OCI-LY7 (cell line): ENCODE data around the gene LCMT1. TPM values are rescaled to one million over a fixed set of nuclear protein-coding genes. Genes with fewer than 3 reads are reported as not detected.

ENCODE experiments used
- BruUV-seq: library from RNA; stranded (reverse); fragments of 400-500 nt; replicated peaks from 2 replicates; lab custom pipeline; 2021; lab: Mats Ljungman, UMichigan
- CTCF ChIA-PET: fragments of 300-600 bp; sonication (Branson Sonifier 250); formaldehyde crosslinking; loops from one replicate; lab custom pipeline; 2022; ENCODE audit warnings: antibody characterized with exemption; ENCODE audit not compliant: unreplicated experiment; lab: Charles Lee
- POLR2A ChIA-PET: fragments of 300-600 bp; sonication (Branson Sonifier 250); formaldehyde crosslinking; loops from one replicate; lab custom pipeline; 2022; ENCODE audit warnings: antibody characterized with exemption; lab: Charles Lee
- DNase-seq: peaks from one replicate; pipeline ENCODE4 v3.0.0-alpha.2; 2015; ENCODE audit warnings: low spot score
- H2AFZ ChIP-seq: fragments of 200-600 bp; sonication (generic), shearing (Covaris generic); 2 replicates; pipeline ENCODE4 v1.6.1; 2014; ENCODE audit warnings: mild to moderate bottlenecking, antibody characterized with exemption, low read length, moderate library complexity
- H3K27ac ChIP-seq: fragments of 200-600 bp; sonication (generic); 2 replicates; pipeline ENCODE4 v1.5.1; 2014; ENCODE audit warnings: mixed run types, low read depth, mild to moderate bottlenecking, moderate library complexity, low read length, inconsistent platforms; ENCODE audit not compliant: poor library complexity, severe bottlenecking
- H3K36me3 ChIP-seq: fragments of 200-600 bp; sonication (generic); 2 replicates; pipeline ENCODE4 v1.6.1; 2014; ENCODE audit warnings: mild to moderate bottlenecking, antibody characterized with exemption, low read length, moderate library complexity, mixed read lengths; ENCODE audit not compliant: insufficient read depth
- H3K4me1 ChIP-seq: fragments of 200-600 bp; sonication (generic); 2 replicates; pipeline ENCODE4 v1.5.1; 2014; ENCODE audit warnings: mild to moderate bottlenecking, low read length; ENCODE audit not compliant: insufficient read depth, poor library complexity, severe bottlenecking
- H3K4me2 ChIP-seq: fragments of 200-600 bp; sonication (generic); 2 replicates; pipeline ENCODE4 v1.6.1; 2014; ENCODE audit warnings: mild to moderate bottlenecking, low read length
- H3K4me3 ChIP-seq: fragments of 200-600 bp; sonication (generic); 2 replicates; pipeline ENCODE4 v1.5.1; 2014; ENCODE audit warnings: mild to moderate bottlenecking, low read depth, low read length; ENCODE audit not compliant: poor library complexity, severe bottlenecking
- H3K79me2 ChIP-seq: fragments of 200-600 bp; sonication (generic); 2 replicates; pipeline ENCODE4 v1.6.1; 2016; ENCODE audit warnings: low read depth, mild to moderate bottlenecking, low read length, moderate library complexity, mixed read lengths; ENCODE audit not compliant: insufficient read depth
- H3K9me2 ChIP-seq: fragments of 200-600 bp; sonication (generic); 2 replicates; pipeline ENCODE4 v1.6.1; 2016; ENCODE audit warnings: mild to moderate bottlenecking, low read length, mixed read lengths; ENCODE audit not compliant: insufficient read depth
- H3K9me3 ChIP-seq: fragments of 200-600 bp; sonication (generic); 2 replicates; pipeline ENCODE4 v1.6.1; 2014; ENCODE audit warnings: mild to moderate bottlenecking, mixed run types, low read length, mixed read lengths
- H4K20me1 ChIP-seq: fragments of 200-600 bp; sonication (generic); 2 replicates; pipeline ENCODE4 v1.6.1; 2014; ENCODE audit warnings: mild to moderate bottlenecking, antibody characterized with exemption, low read length, moderate library complexity, mixed read lengths; ENCODE audit not compliant: insufficient read depth
- EZH2phosphoT487 ChIP-seq: fragments of 200-600 bp; sonication (generic); IDR thresholded peaks from 2 replicates; pipeline ENCODE4 v1.6.1; 2018; ENCODE audit warnings: low read depth, borderline replicate concordance, mild to moderate bottlenecking, mixed run types, antibody characterized with exemption, low read length, moderate library complexity, mixed read lengths
- intact Hi-C: fragments of 100-400 bp; cut with micrococcal nuclease; formaldehyde crosslinking; loops from one replicate; pipeline ENCODE4 v1.10.0; 2022; ENCODE audit not compliant: unreplicated experiment
- total RNA-seq, 2 experiments: library from RNA; depleted of rRNA in 1 of 2; stranded (reverse); fragments of >200 nt in 1 of 2; shearing (Covaris generic) in 1 of 2; gene quantifications; 2 replicates each; pipeline ENCODE4 v1.2.3, GENCODE V29; 2014 to 2022
- TF ChIP-seq, protein P1 (sequence below): fragments of 200-600 bp; sonication (generic); conservative IDR thresholded peaks from 2 replicates; pipeline ENCODE4 v1.5.1; 2014; ENCODE audit warnings: mild to moderate bottlenecking, antibody characterized with exemption, low read length, moderate library complexity, mixed read lengths

Gene LCMT1
- total RNA-seq, 2 experiments from 2014 or later: 19.4 to 42.0 TPM

DNA sequence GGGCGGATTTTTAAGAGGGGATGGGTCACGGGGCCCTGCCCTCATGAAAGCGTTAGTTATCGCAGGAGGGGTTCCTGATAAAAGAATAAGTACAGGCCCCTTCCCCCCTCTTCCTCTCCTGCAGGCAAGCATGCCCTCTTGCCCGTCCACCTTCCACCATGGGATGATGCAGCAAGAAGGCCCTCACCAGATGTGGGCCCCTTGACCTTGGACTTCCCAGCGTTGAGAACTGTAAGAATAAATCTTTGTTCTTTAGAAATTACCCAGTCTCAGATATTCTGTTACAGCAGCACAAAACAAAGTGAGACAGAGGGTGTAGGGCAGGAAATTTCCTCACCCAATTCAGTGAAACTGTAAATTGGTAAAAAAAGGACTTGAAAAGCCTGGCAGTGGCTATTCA lies 27.8 kb upstream of the LCMT1 start:
- ChIA-PET CTCF (no interaction called here), POLR2A (no interaction called here)

DNA sequence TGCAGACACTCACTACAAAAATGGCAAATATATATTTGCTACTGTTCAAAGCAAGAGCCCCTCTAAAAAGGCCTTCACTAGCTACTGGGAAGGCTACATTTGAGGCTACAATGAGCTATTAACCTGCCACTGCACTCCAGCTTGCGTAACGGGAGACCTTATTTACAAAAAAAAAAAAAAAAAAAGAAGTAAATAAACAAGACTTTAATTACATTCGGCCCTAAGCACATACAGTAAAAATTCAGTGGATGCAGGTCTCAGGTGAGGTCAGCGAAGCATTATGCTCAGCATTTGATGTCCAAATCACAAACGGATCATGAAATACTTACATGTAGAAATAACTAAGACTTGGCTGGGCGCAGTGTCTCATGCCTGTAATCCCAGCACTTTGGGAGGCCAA lies 26.7 kb upstream of the LCMT1 start:
- no peak for DNase-seq
- Histone ChIP-seq H3K4me2 (no peak overlapping the region), H3K4me3 (no peak overlapping the region), H3K9me2 (no peaks in the 10 kb centered on the region), H3K4me1 (no peaks in the 10 kb centered on the region), H4K20me1 (no peaks in the 10 kb centered on the region), H3K36me3 (no peaks in the 10 kb centered on the region), H3K9me3 (no peaks in the 10 kb centered on the region), H2AFZ (no peak overlapping the region), H3K27ac (no peak overlapping the region), H3K79me2 (no peaks in the 10 kb centered on the region)
- intact Hi-C loops: no loop called here
- POLR2A ChIA-PET: interaction anchor here (0.7 to 0.9 kb wide), 4 partner anchors 18 to 54 kb away, joined by 3 to 6 read pairs (median 4); no protein-coding TSS in a partner anchor
- TF ChIP-seq EZH2phosphoT487: no peak
- TF ChIP-seq, protein P1, sequence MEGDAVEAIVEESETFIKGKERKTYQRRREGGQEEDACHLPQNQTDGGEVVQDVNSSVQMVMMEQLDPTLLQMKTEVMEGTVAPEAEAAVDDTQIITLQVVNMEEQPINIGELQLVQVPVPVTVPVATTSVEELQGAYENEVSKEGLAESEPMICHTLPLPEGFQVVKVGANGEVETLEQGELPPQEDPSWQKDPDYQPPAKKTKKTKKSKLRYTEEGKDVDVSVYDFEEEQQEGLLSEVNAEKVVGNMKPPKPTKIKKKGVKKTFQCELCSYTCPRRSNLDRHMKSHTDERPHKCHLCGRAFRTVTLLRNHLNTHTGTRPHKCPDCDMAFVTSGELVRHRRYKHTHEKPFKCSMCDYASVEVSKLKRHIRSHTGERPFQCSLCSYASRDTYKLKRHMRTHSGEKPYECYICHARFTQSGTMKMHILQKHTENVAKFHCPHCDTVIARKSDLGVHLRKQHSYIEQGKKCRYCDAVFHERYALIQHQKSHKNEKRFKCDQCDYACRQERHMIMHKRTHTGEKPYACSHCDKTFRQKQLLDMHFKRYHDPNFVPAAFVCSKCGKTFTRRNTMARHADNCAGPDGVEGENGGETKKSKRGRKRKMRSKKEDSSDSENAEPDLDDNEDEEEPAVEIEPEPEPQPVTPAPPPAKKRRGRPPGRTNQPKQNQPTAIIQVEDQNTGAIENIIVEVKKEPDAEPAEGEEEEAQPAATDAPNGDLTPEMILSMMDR: no peak
- BruUV-seq: no TSS peak
- CTCF ChIA-PET: no interaction called here

More for the DNA sequence above, 27.8 kb upstream of the LCMT1 start:
- H3K36me3 ChIP-seq: no peaks in the 10 kb centered on the region; the same call in 1 of the 2 replicates
- H3K4me1 ChIP-seq: no peaks in the 10 kb centered on the region
- H3K4me2 ChIP-seq: no peak overlapping the region
- no peaks in the 10 kb centered on the region for H4K20me1 ChIP-seq
- DNase-seq: no peak
- no peak for TF ChIP-seq EZH2phosphoT487
- TF ChIP-seq, protein P1: no peak
- H3K79me2 ChIP-seq: no peaks in the 10 kb centered on the region
- no peak overlapping the region for H3K27ac ChIP-seq
- no TSS peak for BruUV-seq
- H3K9me3 ChIP-seq: peaks cover 4% of the 10 kb centered on the region; the same call in 1 of the 2 replicates
- no peak overlapping the region for H2AFZ ChIP-seq
- H3K9me2 ChIP-seq: no peaks in the 10 kb centered on the region
- H3K4me3 ChIP-seq: no peak overlapping the region
- intact Hi-C loops: no loop called here

DNA sequence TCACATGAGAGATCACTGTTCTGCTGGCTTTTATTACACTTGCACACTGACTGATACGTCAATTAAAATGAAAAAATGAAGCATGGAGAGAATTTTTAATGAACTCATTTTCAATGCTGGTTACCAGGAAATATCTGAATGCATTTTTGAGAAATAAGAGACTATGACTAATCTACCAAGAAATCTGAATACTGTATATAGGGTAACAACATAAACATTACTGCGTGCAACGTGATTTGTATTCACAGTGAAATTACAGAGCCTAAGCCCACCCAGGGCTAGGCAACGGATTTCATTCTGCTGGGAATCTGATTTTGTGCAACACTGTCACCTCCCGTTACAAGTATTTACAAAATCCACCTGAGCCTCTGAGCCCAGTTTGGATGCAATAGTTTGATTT lies 23.8 kb upstream of the LCMT1 start:
- Histone ChIP-seq H3K9me3 (no peaks in the 10 kb centered on the region), H3K4me3 (no peak overlapping the region), H3K9me2 (no peaks in the 10 kb centered on the region), H3K4me2 (no peak overlapping the region), H4K20me1 (no peaks in the 10 kb centered on the region), H3K27ac (no peak overlapping the region), H2AFZ (no peak overlapping the region), H3K4me1 (peaks cover under 1% of the 10 kb centered on the region), H3K36me3 (0 out of 2 replicates have a peak, but pooled peaks cover 5% of the 10 kb centered on the region), H3K79me2 (no peaks in the 10 kb centered on the region)
- CTCF ChIA-PET: no interaction called here
- TSS peak; percentile 24 for BruUV-seq
- TF ChIP-seq, protein P1: no peak
- no peak for TF ChIP-seq EZH2phosphoT487
- POLR2A ChIA-PET: no interaction called here
- DNase-seq: no peak
- intact Hi-C loops: no loop called here
